H9 (cell line): ENCODE measurements around the gene KLHL28. TPM values are rescaled to one million over a fixed set of nuclear protein-coding genes. Genes with fewer than 3 reads are reported as not detected.

Source experiments
- DNase-seq: peaks from one replicate; pipeline ENCODE4 v3.0.0-alpha.2; 2017
- H2AFZ ChIP-seq: one replicate; pipeline ENCODE4 v1.6.1; 2013; ENCODE audit warnings: mild to moderate bottlenecking, low read length, control low read depth, moderate library complexity
- H2AK5ac ChIP-seq: 2 replicates; pipeline ENCODE4 v1.6.1; 2013; ENCODE audit warnings: low read length, control low read depth, mixed read lengths; ENCODE audit not compliant: insufficient read length
- H2BK120ac ChIP-seq: one replicate; pipeline ENCODE4 v1.6.1; 2013; ENCODE audit warnings: low read depth, mild to moderate bottlenecking, low read length, control low read depth, inconsistent platforms; ENCODE audit not compliant: poor library complexity, severe bottlenecking
- H2BK12ac ChIP-seq: 2 replicates; pipeline ENCODE4 v1.6.1; 2013; ENCODE audit warnings: low read length, control low read depth, mixed read lengths, low read depth; ENCODE audit not compliant: insufficient read length
- H2BK15ac ChIP-seq: 2 replicates; pipeline ENCODE4 v1.6.1; 2013; ENCODE audit warnings: low read depth, low read length, control low read depth
- H2BK20ac ChIP-seq: one replicate; pipeline ENCODE4 v1.6.1; 2013; ENCODE audit warnings: low read depth, mild to moderate bottlenecking, low read length, control low read depth, inconsistent platforms; ENCODE audit not compliant: poor library complexity, severe bottlenecking
- H2BK5ac ChIP-seq: 2 replicates; pipeline ENCODE4 v1.6.1; 2013; ENCODE audit warnings: low read length, control low read depth, mixed read lengths; ENCODE audit not compliant: insufficient read length
- H3K14ac ChIP-seq: 2 replicates; pipeline ENCODE4 v1.6.1; 2013; ENCODE audit warnings: low read length, control low read depth; ENCODE audit not compliant: insufficient read depth
- H3K18ac ChIP-seq: 2 replicates; pipeline ENCODE4 v1.6.1; 2013; ENCODE audit warnings: low read depth, mild to moderate bottlenecking, mixed read lengths, low read length, control low read depth; ENCODE audit not compliant: insufficient read length
- H3K23ac ChIP-seq: 2 replicates; pipeline ENCODE4 v1.6.1; 2013; ENCODE audit warnings: low read length, control low read depth, mixed read lengths, low read depth; ENCODE audit not compliant: insufficient read length
- H3K23me2 ChIP-seq: 2 replicates; pipeline ENCODE4 v1.6.1; 2013; ENCODE audit warnings: low read depth, mild to moderate bottlenecking, mixed read lengths, low read length, control low read depth; ENCODE audit not compliant: insufficient read length, poor library complexity, severe bottlenecking
- H3K27ac ChIP-seq: 2 replicates; pipeline ENCODE4 v1.5.1; 2013; ENCODE audit warnings: low read length, control low read depth, mixed read lengths, low read depth; ENCODE audit not compliant: insufficient read length
- H3K27me3 ChIP-seq: 2 replicates; pipeline ENCODE4 v1.6.1; 2013; ENCODE audit warnings: low read length, control low read depth, inconsistent platforms; ENCODE audit not compliant: insufficient read depth
- H3K4ac ChIP-seq: 2 replicates; pipeline ENCODE4 v1.6.1; 2013; ENCODE audit warnings: low read depth, mild to moderate bottlenecking, control low read depth, inconsistent platforms, low read length, moderate library complexity
- H3K4me1 ChIP-seq: 2 replicates; pipeline ENCODE4 v1.6.1; 2013; ENCODE audit warnings: low read length, control low read depth, inconsistent platforms; ENCODE audit not compliant: insufficient read depth
- H3K4me2 ChIP-seq: 2 replicates; pipeline ENCODE4 v1.6.1; 2013; ENCODE audit warnings: low read length, control low read depth, mixed read lengths; ENCODE audit not compliant: insufficient read length, insufficient read depth
- H3K56ac ChIP-seq: 2 replicates; pipeline ENCODE4 v1.6.1; 2013; ENCODE audit warnings: low read depth, mild to moderate bottlenecking, mixed read lengths, low read length, control low read depth; ENCODE audit not compliant: insufficient read length
- H3K79me1 ChIP-seq: 2 replicates; pipeline ENCODE4 v1.6.1; 2013; ENCODE audit warnings: low read depth, mild to moderate bottlenecking, moderate library complexity, low read length, control low read depth, inconsistent platforms; ENCODE audit not compliant: insufficient read depth, poor library complexity, severe bottlenecking
- H3K79me2 ChIP-seq: 2 replicates; pipeline ENCODE4 v1.6.1; 2013; ENCODE audit warnings: low read length, control low read depth, inconsistent platforms; ENCODE audit not compliant: insufficient read depth
- H3K9ac ChIP-seq: 2 replicates; pipeline ENCODE4 v1.6.1; 2013; ENCODE audit warnings: low read length, control low read depth, mixed read lengths; ENCODE audit not compliant: insufficient read length; ENCODE audit errors: extremely low read depth
- H3K9me3 ChIP-seq: one replicate; pipeline ENCODE4 v1.6.1; 2013; ENCODE audit warnings: low read depth, low read length, inconsistent platforms; ENCODE audit not compliant: control insufficient read depth
- H3T11ph ChIP-seq: one replicate; pipeline ENCODE4 v1.6.1; 2013; ENCODE audit warnings: mild to moderate bottlenecking, low read length, control low read depth, inconsistent platforms
- H4K20me1 ChIP-seq: one replicate; pipeline ENCODE4 v1.6.1; 2013; ENCODE audit not compliant: control insufficient read depth, insufficient read length, insufficient read depth
- H4K5ac ChIP-seq: 2 replicates; pipeline ENCODE4 v1.6.1; 2013; ENCODE audit warnings: low read depth, mild to moderate bottlenecking, mixed read lengths, low read length, control low read depth; ENCODE audit not compliant: insufficient read length
- H4K8ac ChIP-seq: replicated peaks from 2 replicates; pipeline ENCODE4 v1.6.1; 2013; ENCODE audit warnings: low read length, control low read depth, mixed read lengths, low read depth; ENCODE audit not compliant: insufficient read length
- H4K91ac ChIP-seq: 2 replicates; pipeline ENCODE4 v1.6.1; 2013; ENCODE audit warnings: low read depth, mild to moderate bottlenecking, moderate library complexity, mixed read lengths, low read length, control low read depth; ENCODE audit not compliant: insufficient read length
- H3K27ac Mint-ChIP-seq, 3 experiments: 2 replicates in 2 of 3; 3 replicates in 1 of 3; pipeline ENCODE4 v1.8.0; 2020 to 2021; ENCODE audit warnings: mixed read lengths in 3 of 3, mild to moderate bottlenecking in 1 of 3, moderate library complexity in 1 of 3
- H3K27me3 Mint-ChIP-seq: 2 replicates; pipeline ENCODE4 v1.8.0; 2021; ENCODE audit warnings: low read depth, mild to moderate bottlenecking, moderate library complexity, mixed read lengths
- H3K36me3 Mint-ChIP-seq, 3 experiments: 2 replicates in 2 of 3; 3 replicates in 1 of 3; pipeline ENCODE4 v1.8.0; 2020 to 2021; ENCODE audit warnings: low read depth in 3 of 3, mixed read lengths in 3 of 3; ENCODE audit not compliant: insufficient read depth in 1 of 3
- H3K4me1 Mint-ChIP-seq, 2 experiments: 2 replicates each; pipeline ENCODE4 v1.8.0; 2020; ENCODE audit warnings: mixed read lengths in 2 of 2
- H3K4me3 Mint-ChIP-seq, 2 experiments: 2 replicates in 1 of 2; 3 replicates in 1 of 2; pipeline ENCODE4 v1.8.0; 2020 to 2021; ENCODE audit warnings: mild to moderate bottlenecking in 2 of 2, mixed read lengths in 2 of 2, moderate library complexity in 1 of 2
- H3K9me3 Mint-ChIP-seq, 2 experiments: 2 replicates in 1 of 2; 3 replicates in 1 of 2; pipeline ENCODE4 v1.8.0; 2020; ENCODE audit warnings: mild to moderate bottlenecking in 2 of 2, mixed read lengths in 2 of 2, moderate library complexity in 1 of 2
- CTCF ChIP-seq: fragments of 200-600 bp; sonication (generic); conservative IDR thresholded peaks from 3 replicates; pipeline ENCODE4 v1.8.0; 2021; ENCODE audit warnings: antibody characterized with exemption, mild to moderate bottlenecking
- WGBS: extraction: QIAGEN DNeasy Blood & Tissue Kit; methylation state at CpG from one replicate; pipeline ENCODE4 v1.1.7; 2013; ENCODE audit warnings: missing lambda C conversion rate, low lambda C conversion rate, mixed read lengths; ENCODE audit not compliant: insufficient read length; ENCODE audit errors: extremely low coverage; 5-methylcytosine and 5-hydroxymethylcytosine counted together
- total RNA-seq: library from RNA; stranded (reverse); gene quantifications from 2 replicates; pipeline ENCODE4 v1.2.1, GENCODE V29; 2021

The KLHL28 gene
- total RNA-seq, 1 experiment from 2014 or later: 10.2 TPM

GRCh38 chr14:44945264-44945663 lies 16.5 kb downstream of the KLHL28 start:
- Histone ChIP-seq H3K4me2 (no peak overlapping the region), H2AFZ (no peak overlapping the region), H3K9me3 (no peaks in the 10 kb centered on the region), H2BK15ac (no peak overlapping the region), H4K20me1 (no peaks in the 10 kb centered on the region), H3K79me1 (no peaks in the 10 kb centered on the region), H2BK12ac (no peak overlapping the region), H2AK5ac (no peak overlapping the region), H3K4me1 (no peaks in the 10 kb centered on the region), H3K27me3 (no peaks in the 10 kb centered on the region), H3K23me2 (no peaks in the 10 kb centered on the region), H3K27ac (no peak overlapping the region), H3K18ac (no peak overlapping the region), H2BK20ac (no peak overlapping the region), H3K56ac (no peak overlapping the region), H2BK5ac (no peak overlapping the region), H4K8ac (no peak overlapping the region), H3K79me2 (no peaks in the 10 kb centered on the region), H3T11ph (no peak overlapping the region), H3K4ac (no peak overlapping the region), H2BK120ac (no peak overlapping the region), H3K23ac (no peak overlapping the region), H3K9ac (no peak overlapping the region), H4K91ac (no peak overlapping the region), H4K5ac (no peak overlapping the region), H3K14ac (no peak overlapping the region)
- Mint-ChIP-seq H3K9me3 (peaks cover 3 to 4% of the 10 kb centered on the region in 2 experiments; a peak in 3 of 5 replicates), H3K27ac (no peak overlapping the region), H3K4me3 (no peak overlapping the region), H3K36me3 (peaks cover 17 to 49% (median 38%) of the 10 kb centered on the region in 3 experiments), H3K4me1 (no peaks in the 10 kb centered on the region), H3K27me3 (no peaks in the 10 kb centered on the region)
- DNase-seq: no peak
- TF ChIP-seq CTCF: no peak
- no CpG with 5 or more reads among the region's 4 CpGs for WGBS
